Measurements from ENCODE around the gene OR6C6.

- TF ChIP-seq EZH2phosphoT487 (IDR thresholded peaks at IDR 0.05; ENCODE audit: low read length) (no peak), CTCF (IDR thresholded peaks at IDR 0.05; ENCODE audit: low read length) (no peak)
Measured at GRCh38 chr12:55336002-55336401, 39.6 kb upstream of the OR6C6 start.

All from MM.1S (cell line).